ENCODE measurements around the gene RASAL3.

- TF ChIP-seq SPI1 (IDR thresholded peaks at IDR 0.05; ENCODE audit: low read depth, low read length): 0 out of 2 replicates have a peak, but pooled peaks have one; percentile 1
- no peak for TF ChIP-seq POLR2A (IDR thresholded peaks at IDR 0.05; ENCODE audit: low read depth, low read length)
- TF ChIP-seq POLR2AphosphoS5 (IDR thresholded peaks at IDR 0.05; ENCODE audit: low read depth, low read length): no peak
- no peak for TF ChIP-seq TAF1 (IDR thresholded peaks at IDR 0.05; ENCODE audit: low read depth, low read length)
- TF ChIP-seq POU2F2 (IDR thresholded peaks at IDR 0.05; ENCODE audit: low read depth, low read length): no peak
Measured at GRCh38 chr19:15417699-15418098, 46.6 kb downstream of the RASAL3 start.
